Amygdala (tissue), 56 donors: ENCODE measurements around the gene SPATA33.

Source experiments
- DNase-seq, 56 donors: peaks; one replicate each; lab custom pipeline; 2025; lab: John Stamatoyannopoulos, UW

The SPATA33 gene

DNA sequence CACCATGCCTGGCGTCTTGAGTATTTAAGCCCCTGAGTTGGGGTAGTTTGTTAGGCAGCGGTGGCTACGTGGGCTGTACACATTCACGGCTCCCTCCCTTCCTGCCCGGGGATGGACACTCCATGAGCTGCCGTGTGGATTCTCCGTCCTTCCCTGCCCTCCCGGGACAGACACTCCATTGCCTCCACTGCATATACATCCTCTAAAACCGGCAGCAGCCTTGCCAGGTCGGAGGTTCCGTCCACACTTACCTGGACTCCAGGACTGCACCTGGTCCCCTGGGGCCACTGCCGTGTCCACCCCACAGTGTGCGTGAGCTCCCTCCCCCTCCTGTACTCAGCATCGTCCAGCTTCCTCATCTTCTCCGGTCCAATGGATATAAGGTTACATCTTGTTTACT lies 47.4 kb downstream of the SPATA33 start:
- no peak for DNase-seq

DNA sequence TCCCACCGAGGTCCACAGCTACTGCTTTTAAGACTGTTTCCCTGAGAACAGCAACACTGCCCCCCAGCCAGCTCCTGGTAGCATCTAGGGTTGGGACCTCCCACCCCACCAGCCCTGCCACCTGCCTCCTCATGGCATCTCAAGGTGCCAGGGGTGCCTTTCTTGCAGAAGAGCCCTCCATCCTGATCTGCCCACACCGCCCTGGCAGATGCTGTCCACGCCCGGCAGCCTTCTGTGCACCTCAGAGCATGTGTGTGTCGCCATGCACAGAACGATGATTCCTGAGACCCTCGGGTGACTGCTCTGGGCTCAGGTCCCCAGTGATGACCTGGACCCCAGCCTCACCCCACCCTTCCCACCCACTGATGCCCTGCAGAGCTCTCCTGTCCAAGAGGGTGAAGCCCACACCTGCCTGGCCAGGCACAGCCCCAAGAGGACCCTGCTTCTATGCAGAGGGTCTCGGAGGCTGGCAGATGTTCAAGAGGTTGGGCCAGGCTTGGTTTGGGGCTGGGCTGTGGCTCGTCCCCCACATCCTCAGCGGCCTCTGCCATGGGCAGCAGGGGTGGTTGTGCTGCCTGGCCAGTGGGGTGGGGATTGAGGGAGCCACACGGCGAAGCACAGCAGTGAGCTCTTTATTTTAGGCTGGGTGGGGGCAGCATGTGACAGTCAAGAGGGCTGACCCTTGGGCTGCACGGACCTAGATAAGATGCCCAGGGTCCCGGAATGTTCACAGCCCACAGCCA lies 49.1 kb downstream of the SPATA33 start:
- no peak for DNase-seq

- DNase-seq: no peak
Measured at GRCh38 chr16:89707695-89708094, 50.1 kb downstream of the SPATA33 start.

DNA sequence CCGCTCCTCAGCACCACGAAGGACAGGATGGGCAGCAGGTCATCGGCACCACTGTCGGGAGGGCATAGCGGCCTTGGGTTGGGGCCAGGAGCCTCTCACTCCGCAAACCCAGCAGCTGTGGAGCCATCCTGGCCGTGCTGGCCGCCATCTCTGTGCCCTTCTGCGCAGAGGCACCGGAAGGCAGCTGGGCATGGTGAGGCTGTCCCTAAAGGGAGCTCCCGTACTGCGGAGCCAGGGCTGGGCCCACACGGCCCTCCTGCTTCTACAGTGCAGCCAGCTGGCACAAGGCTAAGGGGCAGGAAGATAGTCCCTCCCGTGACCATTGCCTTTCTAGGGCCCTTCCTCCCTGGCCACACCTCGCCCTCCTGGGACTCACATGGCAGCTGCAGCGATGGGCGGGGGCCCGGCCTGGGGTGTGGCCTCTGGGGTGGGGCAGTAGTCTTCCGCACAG lies 50.9 kb downstream of the SPATA33 start:
- no peak for DNase-seq

- DNase-seq: no peak
Measured at GRCh38 chr16:89709166-89709565, 51.5 kb downstream of the SPATA33 start.

GRCh38 chr16:89709716-89710432 lies 52.2 kb downstream of the SPATA33 start:
- DNase-seq: no peak

GRCh38 chr16:89710709-89711564 lies 53.3 kb downstream of the SPATA33 start:
- DNase-seq: no peak

GRCh38 chr16:89711601-89712273 lies 54.1 kb downstream of the SPATA33 start:
- peak in 2 of 56 donors; percentile 18 to 40 for DNase-seq

- no peak for DNase-seq
Measured at GRCh38 chr16:89712274-89712781, 54.7 kb downstream of the SPATA33 start.

GRCh38 chr16:89716493-89716892 lies 58.9 kb downstream of the SPATA33 start:
- DNase-seq: no peak

DNA sequence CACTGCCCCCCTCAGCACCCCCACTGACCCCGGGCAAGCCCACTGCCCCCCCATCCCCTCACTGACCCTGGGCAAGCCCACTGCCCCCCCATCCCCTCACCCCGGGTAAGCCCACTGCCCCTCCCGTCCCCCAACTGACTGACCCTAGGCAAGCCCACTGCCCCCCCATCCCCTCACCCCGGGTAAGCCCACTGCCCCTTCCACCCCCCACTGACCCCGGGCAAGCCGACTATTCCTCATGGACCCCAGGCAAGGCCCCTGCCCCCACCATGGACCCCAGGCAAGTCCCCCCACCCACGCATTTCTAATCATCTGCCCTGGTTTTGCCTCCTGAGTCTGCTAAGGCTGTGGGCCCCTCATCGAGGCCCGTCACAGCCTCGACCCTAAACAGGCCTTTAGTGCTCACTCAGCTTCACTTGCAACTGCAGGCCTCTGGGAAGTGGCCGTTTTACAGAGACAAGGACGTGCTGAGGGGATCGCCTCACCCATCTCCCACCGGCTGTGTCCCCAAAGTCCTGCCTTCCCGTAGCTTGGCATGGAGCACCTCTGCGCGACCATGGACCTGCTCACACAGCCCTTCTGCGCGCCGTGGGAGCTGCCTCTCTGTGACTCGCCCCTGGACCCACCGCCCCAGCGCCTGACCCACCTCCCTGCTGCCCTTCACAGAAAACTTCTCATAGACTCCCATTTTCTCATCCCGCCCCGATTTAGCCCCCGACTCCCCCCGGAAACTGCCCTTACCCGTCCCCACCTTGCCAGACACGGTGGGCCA lies 59.5 kb downstream of the SPATA33 start:
- no peak for DNase-seq

DNA sequence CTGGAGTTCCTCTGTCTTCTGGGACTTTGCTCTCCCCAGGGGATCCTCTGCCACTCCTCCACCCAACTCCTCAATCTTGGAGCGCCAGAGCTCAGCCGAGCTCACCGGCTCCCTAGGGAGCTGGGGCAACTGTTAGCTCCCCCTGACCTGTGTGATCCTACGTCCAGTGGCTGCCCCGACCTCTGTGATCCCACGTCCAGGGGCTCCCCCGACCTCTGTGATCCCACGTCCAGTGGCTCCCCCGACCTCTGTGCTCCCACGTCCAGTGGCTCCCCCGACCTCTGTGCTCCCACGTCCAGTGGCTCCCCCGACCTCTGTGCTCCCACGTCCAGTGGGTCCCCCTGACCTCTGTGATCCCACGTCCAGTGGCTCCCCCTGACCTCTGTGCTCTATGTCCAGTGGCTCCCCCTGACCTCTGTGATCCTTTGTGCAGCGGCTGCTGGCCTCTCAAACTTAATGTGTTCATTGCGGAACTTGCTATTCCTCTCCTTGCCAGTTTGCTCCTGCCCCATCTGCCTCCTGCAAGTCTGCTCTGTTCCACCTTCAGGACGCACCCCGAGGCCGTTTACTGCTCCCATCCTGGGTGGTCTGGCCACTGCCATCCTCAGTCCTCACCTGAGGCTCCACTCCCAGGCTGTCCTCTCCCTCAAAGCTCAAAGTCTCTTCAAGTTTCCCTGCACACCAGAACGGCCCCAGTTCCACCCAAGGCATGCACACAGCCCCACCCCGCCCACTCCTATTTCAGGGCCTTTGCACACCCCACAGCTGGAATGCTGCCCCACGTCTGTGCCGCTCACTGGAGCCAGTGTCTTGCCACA lies 60.3 kb downstream of the SPATA33 start:
- no peak for DNase-seq
